Left ventricle myocardium inferior (tissue), 1 donor: ENCODE measurements around the gene LMNB1. TPM values are rescaled to one million over a fixed set of nuclear protein-coding genes. Genes with fewer than 3 reads are reported as not detected.

Experiments
- DNase-seq: peaks from one replicate; pipeline ENCODE4 v3.0.0-alpha.2; 2020
- H3K27ac ChIP-seq: fragments of 200-600 bp; replicated peaks from 2 replicates; pipeline ENCODE4 v1.8.0; 2021
- H3K27me3 ChIP-seq: fragments of 200-600 bp; 2 replicates; pipeline ENCODE4 v1.8.0; 2021; ENCODE audit warnings: low read depth
- H3K36me3 ChIP-seq: fragments of 200-600 bp; 2 replicates; pipeline ENCODE4 v1.8.0; 2021
- H3K4me1 ChIP-seq: fragments of 200-600 bp; 2 replicates; pipeline ENCODE4 v1.8.0; 2021
- H3K4me3 ChIP-seq: fragments of 200-600 bp; 2 replicates; pipeline ENCODE4 v1.8.0; 2021; ENCODE audit warnings: mild to moderate bottlenecking, moderate library complexity
- H3K9me3 ChIP-seq: fragments of 200-600 bp; replicated peaks from 2 replicates; pipeline ENCODE4 v1.8.0; 2021
- CTCF ChIP-seq: fragments of 200-600 bp; IDR thresholded peaks from 2 replicates; pipeline ENCODE4 v1.8.0; 2021; ENCODE audit warnings: antibody characterized with exemption, mild to moderate bottlenecking, borderline replicate concordance
- intact Hi-C: fragments of 100-400 bp; cut with micrococcal nuclease; formaldehyde crosslinking; loops from one replicate; pipeline ENCODE4 v1.11.0; 2022
- total RNA-seq: library from RNA; stranded (reverse); fragmentation: NEBNext Ultra II Directional; extraction: Animal tissue kit (Norgen Biotek cat#: 25700); gene quantifications from one replicate; pipeline ENCODE4 v1.2.1, GENCODE V29; 2021
- donor health status: DM: no; HTN: yes; CAD: no; lungs with severe emphysema.

The LMNB1 gene
- total RNA-seq, 1 donor from 2014 or later: 1.8 TPM

GRCh38 chr5:126816649-126817048 is 39.7 kb downstream of the LMNB1 start:
- DNase-seq: no peak
- Histone ChIP-seq H3K27ac (no peak overlapping the region), H3K36me3 (no peaks in the 10 kb centered on the region), H3K4me3 (no peak overlapping the region), H3K27me3 (no peaks in the 10 kb centered on the region), H3K4me1 (peaks cover 4% of the 10 kb centered on the region), H3K9me3 (no peaks in the 10 kb centered on the region)
- intact Hi-C loops: no loop called here
- no peak for TF ChIP-seq CTCF

- intact Hi-C loops: no loop called here
- Histone ChIP-seq H3K9me3 (no peaks in the 10 kb centered on the region), H3K27me3 (no peaks in the 10 kb centered on the region), H3K4me3 (no peak overlapping the region), H3K27ac (no peak overlapping the region), H3K4me1 (no peaks in the 10 kb centered on the region), H3K36me3 (no peaks in the 10 kb centered on the region)
- no peak for DNase-seq
- no peak for TF ChIP-seq CTCF
Measured at GRCh38 chr5:126818736-126819135, 41.8 kb downstream of the LMNB1 start.

- Histone ChIP-seq H3K36me3 (no peaks in the 10 kb centered on the region), H3K27me3 (no peaks in the 10 kb centered on the region), H3K9me3 (no peaks in the 10 kb centered on the region), H3K4me1 (no peaks in the 10 kb centered on the region), H3K4me3 (no peak overlapping the region), H3K27ac (no peak overlapping the region)
- DNase-seq: no peak
- no peak for TF ChIP-seq CTCF
- intact Hi-C loops: no loop called here
Measured at GRCh38 chr5:126819253-126819652, 42.3 kb downstream of the LMNB1 start.

GRCh38 chr5:126826619-126827215 is 49.8 kb downstream of the LMNB1 start:
- Histone ChIP-seq H3K27ac (no peak overlapping the region), H3K9me3 (no peaks in the 10 kb centered on the region), H3K27me3 (no peaks in the 10 kb centered on the region), H3K4me1 (no peaks in the 10 kb centered on the region), H3K36me3 (no peaks in the 10 kb centered on the region), H3K4me3 (no peak overlapping the region)
- no peak for DNase-seq
- TF ChIP-seq CTCF: no peak
- intact Hi-C loops: no loop called here

- Histone ChIP-seq H3K9me3 (no peaks in the 10 kb centered on the region), H3K36me3 (no peaks in the 10 kb centered on the region), H3K27ac (no peak overlapping the region), H3K27me3 (no peaks in the 10 kb centered on the region), H3K4me3 (no peak overlapping the region), H3K4me1 (no peaks in the 10 kb centered on the region)
- TF ChIP-seq CTCF: no peak
- intact Hi-C loops: no loop called here
- DNase-seq: no peak
Measured at GRCh38 chr5:126829098-126829497, 52.2 kb downstream of the LMNB1 start.

GRCh38 chr5:126830061-126830460 is 53.1 kb downstream of the LMNB1 start:
- intact Hi-C loops: loop anchor here (5.0 to 10.0 kb wide), 2 partner anchors 215 to 482 kb away; no protein-coding TSS in a partner anchor
- Histone ChIP-seq H3K27ac (no peak overlapping the region), H3K27me3 (no peaks in the 10 kb centered on the region), H3K4me1 (no peaks in the 10 kb centered on the region), H3K36me3 (no peaks in the 10 kb centered on the region), H3K4me3 (no peak overlapping the region), H3K9me3 (no peaks in the 10 kb centered on the region)
- DNase-seq: no peak
- no peak for TF ChIP-seq CTCF
